HG03175 (cell line): ENCODE results near the gene MOB3B.
A peak's percentile ranks its signal among the peaks of the same experiment; 100 is the strongest.
"Not testable (repeated sequence)": the region's sequence is repeated elsewhere in the genome, so short reads cannot be mapped to it uniquely, and the experiment has no call there.

ENCODE experiments used
- ATAC-seq: cut with Tn5 transposase; IDR thresholded peaks from one replicate; pipeline ENCODE4 v1.9.1; 2021; ENCODE audit warnings: mild to moderate bottlenecking, moderate library complexity; ENCODE audit not compliant: unreplicated experiment

Gene MOB3B

GRCh38 chr9:27519466-27520465, 9.8 kb downstream of the MOB3B start:
- no peak for ATAC-seq

GRCh38 chr9:27518809-27519208, 10.8 kb downstream of the MOB3B start:
- ATAC-seq = no peak

- ATAC-seq = no peak
Observed at GRCh38 chr9:27518006-27518405, 11.6 kb downstream of the MOB3B start.

- no peak for ATAC-seq
Observed at GRCh38 chr9:27514551-27514950, 15.1 kb downstream of the MOB3B start.

GRCh38 chr9:27511771-27512170, 17.8 kb downstream of the MOB3B start:
- ATAC-seq = no peak

- ATAC-seq = no peak
Observed at GRCh38 chr9:27510780-27511179, 18.8 kb downstream of the MOB3B start.

- ATAC-seq = no peak
Observed at GRCh38 chr9:27506981-27507380, 22.6 kb downstream of the MOB3B start.

GRCh38 chr9:27505744-27506161, 23.9 kb downstream of the MOB3B start:
- ATAC-seq = no peak

GRCh38 chr9:27504259-27504658, 25.4 kb downstream of the MOB3B start:
- no peak for ATAC-seq

- no peak for ATAC-seq
Observed at GRCh38 chr9:27503623-27504022, 26.0 kb downstream of the MOB3B start.

GRCh38 chr9:27500902-27501301, 28.7 kb downstream of the MOB3B start:
- not testable (repeated sequence) for ATAC-seq

GRCh38 chr9:27499451-27499850, 30.2 kb downstream of the MOB3B start:
- peak; percentile 66 for ATAC-seq

- no peak for ATAC-seq
Observed at GRCh38 chr9:27497883-27498417, 31.7 kb downstream of the MOB3B start.

GRCh38 chr9:27496135-27496504, 33.5 kb downstream of the MOB3B start:
- no peak for ATAC-seq

GRCh38 chr9:27495480-27496134, 34.0 kb downstream of the MOB3B start:
- ATAC-seq = no peak

- no peak for ATAC-seq
Observed at GRCh38 chr9:27491154-27491553, 38.5 kb downstream of the MOB3B start.

- ATAC-seq = peak; percentile 53
Observed at GRCh38 chr9:27489087-27489876, 40.3 kb downstream of the MOB3B start.

- ATAC-seq = no peak
Observed at GRCh38 chr9:27487927-27488326, 41.7 kb downstream of the MOB3B start.

- no peak for ATAC-seq
Observed at GRCh38 chr9:27487128-27487640, 42.4 kb downstream of the MOB3B start.

GRCh38 chr9:27485158-27485557, 44.5 kb downstream of the MOB3B start:
- ATAC-seq = peak; percentile 95

- no peak for ATAC-seq
Observed at GRCh38 chr9:27483576-27483975, 46.0 kb downstream of the MOB3B start.
